HG02884 (cell line): Measurements from ENCODE around the gene SLCO1C1.
"Not testable (repeated sequence)": the region's sequence is repeated elsewhere in the genome, so short reads cannot be mapped to it uniquely, and the experiment has no call there.

ENCODE experiments used
- ATAC-seq: cut with Tn5 transposase; IDR thresholded peaks from one replicate; pipeline ENCODE4 v1.9.1; 2021; ENCODE audit warnings: mild to moderate bottlenecking, moderate library complexity; ENCODE audit not compliant: unreplicated experiment

SLCO1C1 gene

DNA sequence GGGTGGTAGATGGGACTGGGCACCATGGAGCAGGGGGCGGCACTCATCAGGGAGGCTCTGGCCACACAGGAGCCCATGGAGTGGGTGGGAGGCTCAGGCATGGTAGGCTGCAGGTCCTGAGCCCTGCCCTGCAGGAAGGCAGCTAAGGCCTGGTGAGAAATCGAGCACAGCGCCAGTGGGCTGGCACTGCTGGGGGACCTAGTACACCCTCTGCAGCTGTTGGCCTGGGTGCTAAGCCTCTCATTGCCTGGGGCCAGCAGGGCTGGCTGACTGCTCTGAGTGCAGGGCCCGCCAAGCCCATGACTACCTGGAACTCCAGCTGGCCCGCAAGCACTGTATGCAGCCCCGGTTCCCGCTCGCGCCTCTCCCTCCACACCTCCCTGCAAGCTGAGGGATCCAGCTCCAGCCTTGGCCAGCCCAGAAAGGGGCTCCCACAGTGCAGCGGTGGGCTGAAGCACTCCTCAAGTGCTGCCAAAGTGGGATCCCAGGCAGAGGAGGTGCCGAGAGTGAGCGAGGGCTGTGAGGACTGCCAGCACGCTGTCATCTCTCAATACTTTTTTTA is 88.7 kb downstream of the SLCO1C1 start:
- ATAC-seq, result not testable (repeated sequence)

DNA sequence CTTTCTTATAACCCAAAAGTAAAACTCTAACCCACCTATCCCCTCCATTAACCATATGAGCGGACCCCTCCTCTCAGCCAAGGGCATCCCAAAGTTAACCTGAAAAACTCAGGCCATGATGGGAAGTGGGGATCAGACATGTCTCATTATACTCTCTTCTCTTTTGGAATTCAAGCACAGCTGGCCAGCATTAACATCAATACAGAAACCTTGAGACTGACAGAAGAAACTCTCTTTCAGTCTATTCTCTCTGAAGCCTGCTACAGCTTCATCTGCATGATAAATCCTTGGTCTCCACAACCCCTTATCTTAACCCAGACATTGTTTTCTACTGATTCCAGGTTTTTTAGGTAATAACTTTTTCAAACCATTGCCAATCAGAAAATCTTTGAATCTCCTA is 97.8 kb downstream of the SLCO1C1 start:
- ATAC-seq, result no peak

DNA sequence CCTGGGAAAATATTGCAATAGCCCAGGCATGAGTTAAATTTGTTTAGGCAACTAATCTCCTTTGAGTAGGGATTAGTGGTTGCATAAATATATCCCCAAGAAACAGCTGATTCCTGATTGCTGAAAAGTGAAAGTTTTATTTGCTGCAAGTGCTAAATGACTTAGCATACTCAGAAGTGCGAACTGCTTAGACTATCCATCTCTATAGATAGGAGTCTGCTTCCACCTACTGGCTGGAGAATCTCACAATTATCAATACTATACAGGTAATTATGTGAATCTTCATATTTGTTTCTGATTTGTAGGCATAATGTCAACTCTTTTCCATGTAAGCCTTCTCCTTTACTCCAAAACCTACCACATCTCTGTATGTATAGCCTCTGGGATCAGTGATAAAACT is 103.4 kb downstream of the SLCO1C1 start:
- no peak for ATAC-seq

DNA sequence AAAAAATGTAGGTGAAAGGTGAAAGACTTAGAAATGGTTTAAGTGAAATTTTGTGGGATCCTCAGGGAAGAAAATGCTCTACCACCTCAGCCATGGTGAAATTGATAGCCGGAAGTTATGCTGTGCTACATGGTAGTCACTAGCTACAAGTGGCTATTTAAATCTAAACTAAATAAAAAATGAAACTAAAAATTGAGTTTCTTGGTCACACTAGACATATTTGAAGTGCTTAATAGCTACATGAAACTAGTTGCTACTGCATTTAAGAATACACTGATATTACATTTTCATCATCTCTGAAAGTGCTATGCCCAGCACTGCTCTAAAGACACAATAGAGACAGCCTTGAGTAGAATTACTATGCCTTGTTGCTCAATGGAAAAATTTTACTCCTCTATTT is 105.0 kb downstream of the SLCO1C1 start:
- ATAC-seq, result no peak

DNA sequence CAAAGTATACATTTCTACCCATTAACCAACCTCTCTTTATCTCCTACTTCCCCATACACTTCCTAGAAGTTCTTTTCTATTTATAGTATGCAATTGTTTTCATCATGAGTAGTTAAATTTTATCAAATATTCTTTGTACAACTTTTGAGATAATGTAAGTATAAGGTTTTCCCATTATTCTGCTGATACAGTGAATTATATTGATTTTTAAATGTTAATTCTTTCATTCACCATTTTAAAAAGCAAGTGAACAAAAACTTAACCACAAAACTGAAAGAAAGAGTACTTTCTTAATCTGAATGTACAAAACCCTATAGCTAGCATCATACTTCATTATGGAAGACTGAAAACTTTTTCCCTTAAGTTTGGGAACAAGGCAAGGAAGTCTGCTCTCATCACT is 105.9 kb downstream of the SLCO1C1 start:
- ATAC-seq, result no peak
